ENCODE data around the gene CT45A7. TPM values are rescaled to one million over a fixed set of nuclear protein-coding genes. Genes with fewer than 3 reads are reported as not detected.
"Not testable (repeated sequence)": the region's sequence is repeated elsewhere in the genome, so short reads cannot be mapped to it uniquely, and the experiment has no call there.

CT45A7 gene, protein sequence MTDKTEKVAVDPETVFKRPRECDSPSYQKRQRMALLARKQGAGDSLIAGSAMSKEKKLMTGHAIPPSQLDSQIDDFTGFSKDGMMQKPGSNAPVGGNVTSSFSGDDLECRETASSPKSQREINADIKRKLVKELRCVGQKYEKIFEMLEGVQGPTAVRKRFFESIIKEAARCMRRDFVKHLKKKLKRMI
- total RNA-seq, result not detected in 2 replicates

DNA sequence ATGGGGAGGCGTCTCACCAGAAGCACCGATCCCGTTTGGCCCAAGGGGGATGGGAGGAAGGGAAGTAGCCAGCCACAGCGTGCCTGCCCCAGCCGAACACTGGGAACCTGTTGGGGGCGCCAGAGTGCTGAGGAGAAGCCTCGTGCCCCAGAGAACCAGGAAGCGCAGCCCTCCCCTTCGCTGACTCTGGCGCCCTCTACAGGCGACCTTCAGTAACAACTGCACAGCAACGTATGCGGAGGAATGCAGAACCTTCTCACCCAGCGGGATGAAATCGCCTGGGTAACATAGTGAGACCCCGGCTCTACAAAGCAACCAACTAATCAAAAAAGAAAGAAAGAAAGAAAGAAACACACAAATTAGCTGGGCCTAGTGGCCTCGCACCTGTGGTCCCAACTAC, at the start of gene CT45A7:
Gene CT45A7, minus strand, starts transcription at position 101 of the 400 bp plus-strand sequence. CDS start 3,747 bp downstream, outside the sequence.
- intact Hi-C loops (cut with micrococcal nuclease), result not testable (repeated sequence)

DNA sequence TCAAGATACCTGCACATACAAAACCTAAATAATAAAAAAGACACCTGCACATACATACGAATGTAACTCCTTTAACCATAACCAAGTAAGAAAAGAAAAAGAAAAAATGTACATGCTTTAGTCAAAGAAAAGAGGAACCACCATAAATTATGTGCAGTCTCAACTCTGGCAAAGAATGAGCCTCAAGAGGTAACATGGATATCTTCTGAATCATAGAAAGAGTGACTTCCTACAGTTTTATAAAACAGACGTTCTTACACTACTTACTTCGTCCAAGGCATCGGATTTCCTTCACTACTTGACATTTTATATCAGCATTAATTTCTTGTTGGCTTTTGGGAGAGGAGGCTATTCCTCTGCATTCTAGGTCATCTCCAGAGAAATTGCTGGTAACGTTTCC, 45.7 kb upstream of the CT45A7 start:
- intact Hi-C loops (cut with micrococcal nuclease), result not testable (repeated sequence)

DNA sequence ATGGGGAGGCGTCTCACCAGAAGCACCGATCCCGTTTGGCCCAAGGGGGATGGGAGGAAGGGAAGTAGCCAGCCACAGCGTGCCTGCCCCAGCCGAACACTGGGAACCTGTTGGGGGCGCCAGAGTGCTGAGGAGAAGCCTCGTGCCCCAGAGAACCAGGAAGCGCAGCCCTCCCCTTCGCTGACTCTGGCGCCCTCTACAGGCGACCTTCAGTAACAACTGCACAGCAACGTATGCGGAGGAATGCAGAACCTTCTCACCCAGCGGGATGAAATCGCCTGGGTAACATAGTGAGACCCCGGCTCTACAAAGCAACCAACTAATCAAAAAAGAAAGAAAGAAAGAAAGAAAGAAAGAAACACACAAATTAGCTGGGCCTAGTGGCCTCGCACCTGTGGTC, 34.6 kb upstream of the CT45A7 start, which contains the start of gene CT45A9:
Gene CT45A9, minus strand, starts transcription at position 101 of the 400 bp plus-strand sequence. CDS start 3,751 bp downstream, outside the sequence.
- intact Hi-C loops (cut with micrococcal nuclease), result not testable (repeated sequence)

DNA sequence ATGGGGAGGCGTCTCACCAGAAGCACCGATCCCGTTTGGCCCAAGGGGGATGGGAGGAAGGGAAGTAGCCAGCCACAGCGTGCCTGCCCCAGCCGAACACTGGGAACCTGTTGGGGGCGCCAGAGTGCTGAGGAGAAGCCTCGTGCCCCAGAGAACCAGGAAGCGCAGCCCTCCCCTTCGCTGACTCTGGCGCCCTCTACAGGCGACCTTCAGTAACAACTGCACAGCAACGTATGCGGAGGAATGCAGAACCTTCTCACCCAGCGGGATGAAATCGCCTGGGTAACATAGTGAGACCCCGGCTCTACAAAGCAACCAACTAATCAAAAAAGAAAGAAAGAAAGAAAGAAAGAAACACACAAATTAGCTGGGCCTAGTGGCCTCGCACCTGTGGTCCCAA, 17.4 kb upstream of the CT45A7 start, which contains the start of gene CT45A8:
Gene CT45A8, minus strand, starts transcription at position 101 of the 400 bp plus-strand sequence. CDS start 3,755 bp downstream, outside the sequence.
- intact Hi-C loops (cut with micrococcal nuclease), result not testable (repeated sequence)

DNA sequence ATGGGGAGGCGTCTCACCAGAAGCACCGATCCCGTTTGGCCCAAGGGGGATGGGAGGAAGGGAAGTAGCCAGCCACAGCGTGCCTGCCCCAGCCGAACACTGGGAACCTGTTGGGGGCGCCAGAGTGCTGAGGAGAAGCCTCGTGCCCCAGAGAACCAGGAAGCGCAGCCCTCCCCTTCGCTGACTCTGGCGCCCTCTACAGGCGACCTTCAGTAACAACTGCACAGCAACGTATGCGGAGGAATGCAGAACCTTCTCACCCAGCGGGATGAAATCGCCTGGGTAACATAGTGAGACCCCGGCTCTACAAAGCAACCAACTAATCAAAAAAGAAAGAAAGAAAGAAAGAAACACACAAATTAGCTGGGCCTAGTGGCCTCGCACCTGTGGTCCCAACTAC, 17.2 kb downstream of the CT45A7 start, which contains the start of gene CT45A2:
Gene CT45A2, minus strand, starts transcription at position 101 of the 400 bp plus-strand sequence. CDS start 3,747 bp downstream, outside the sequence.
- intact Hi-C loops (cut with micrococcal nuclease), result not testable (repeated sequence)

DNA sequence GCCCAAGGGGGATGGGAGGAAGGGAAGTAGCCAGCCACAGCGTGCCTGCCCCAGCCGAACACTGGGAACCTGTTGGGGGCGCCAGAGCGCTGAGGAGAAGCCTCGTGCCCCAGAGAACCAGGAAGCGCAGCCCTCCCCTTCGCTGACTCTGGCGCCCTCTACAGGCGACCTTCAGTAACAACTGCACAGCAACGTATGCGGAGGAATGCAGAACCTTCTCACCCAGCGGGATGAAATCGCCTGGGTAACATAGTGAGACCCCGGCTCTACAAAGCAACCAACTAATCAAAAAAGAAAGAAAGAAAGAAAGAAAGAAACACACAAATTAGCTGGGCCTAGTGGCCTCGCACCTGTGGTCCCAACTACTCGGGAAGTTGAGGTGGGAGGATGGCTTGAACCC, 34.4 kb downstream of the CT45A7 start, which contains the start of gene CT45A6:
Gene CT45A6, minus strand, starts transcription at position 101 of the 400 bp plus-strand sequence. CDS start 3,794 bp downstream, outside the sequence.
- intact Hi-C loops (cut with micrococcal nuclease), result not testable (repeated sequence)

DNA sequence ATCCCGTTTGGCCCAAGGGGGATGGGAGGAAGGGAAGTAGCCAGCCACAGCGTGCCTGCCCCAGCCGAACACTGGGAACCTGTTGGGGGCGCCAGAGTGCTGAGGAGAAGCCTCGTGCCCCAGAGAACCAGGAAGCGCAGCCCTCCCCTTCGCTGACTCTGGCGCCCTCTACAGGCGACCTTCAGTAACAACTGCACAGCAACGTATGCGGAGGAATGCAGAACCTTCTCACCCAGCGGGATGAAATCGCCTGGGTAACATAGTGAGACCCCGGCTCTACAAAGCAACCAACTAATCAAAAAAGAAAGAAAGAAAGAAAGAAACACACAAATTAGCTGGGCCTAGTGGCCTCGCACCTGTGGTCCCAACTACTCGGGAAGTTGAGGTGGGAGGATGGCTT, 51.7 kb downstream of the CT45A7 start, which contains the start of gene CT45A5:
Gene CT45A5, minus strand, starts transcription at position 101 of the 400 bp plus-strand sequence. CDS start 3,774 bp downstream, outside the sequence.
- intact Hi-C loops (cut with micrococcal nuclease), result not testable (repeated sequence)

Other genes with a start within 250 kb of the CT45A7 start
- gene CT45A1, start 123.6 kb downstream of the CT45A7 start, total RNA-seq, result not detected in 2 replicates
- gene CT45A3, start 69.1 kb downstream of the CT45A7 start, total RNA-seq, result not detected in 2 replicates
- gene CT45A5, start 51.8 kb downstream of the CT45A7 start, total RNA-seq, result 0.23 TPM in 1 of 2 replicates, not detected in the other
- not detected in 2 replicates for gene CT45A6, start 34.5 kb downstream of the CT45A7 start, total RNA-seq
- gene CT45A2, start 17.3 kb downstream of the CT45A7 start, total RNA-seq, result not detected in 2 replicates
- gene CT45A8, start 17.3 kb upstream of the CT45A7 start, total RNA-seq, result not detected in 2 replicates
- gene CT45A9, start 34.5 kb upstream of the CT45A7 start, total RNA-seq, result not detected in 2 replicates
- gene CT45A10, start 56.2 kb upstream of the CT45A7 start, total RNA-seq, result not detected in 2 replicates
- not detected in 2 replicates for gene SAGE1, start 56.4 kb upstream of the CT45A7 start, total RNA-seq
- 19.6 and 20.3 TPM in 2 replicates for gene MMGT1, start 136.7 kb upstream of the CT45A7 start, total RNA-seq
- 15.2 and 18.5 TPM in 2 replicates for gene SLC9A6, start 148.2 kb upstream of the CT45A7 start, total RNA-seq

All from T-helper 2 cell treated with Interferon-gamma antibody and Interleukin-4, amounts not matched to agents 100 ng/mL and 5 ng/mL, for 36 hours (primary cell).